Heart left ventricle (tissue), 13 donors: ENCODE data around the gene RALGPS1.

Source experiments
- CTCF ChIP-seq, 12 donors: fragments of 200-600 bp; sonication (generic) in 4 of 12; IDR thresholded peaks; one replicate each; pipeline versions ENCODE4 v1.5.0 to v1.8.0; 2018 to 2022; ENCODE audit warnings: antibody characterized with exemption in 12 of 12, mild to moderate bottlenecking in 5 of 12
- POLR2A ChIP-seq, 2 donors: fragments of 450-650 bp; IDR thresholded peaks; one replicate each; pipeline ENCODE4 v1.6.1; 2017; ENCODE audit warnings: antibody characterized with exemption in 2 of 2, mild to moderate bottlenecking in 2 of 2, moderate library complexity in 2 of 2
- donor health status: ischemic (EF 13 %, LVEDD 7.1; RV severe dilation, severe dysfunction).
- donor health status: DM: no; HTN: yes; CAD: no.
- donor health status: DM: no; HTN: no; CAD: no.
- donor health status: ischemic (EF 25% LVEDD 6.9; RV normal size, moderate dysfunction).
- donor health status: ischemic (EF 25% LVEDD 5.7; RV mildly dilated, moderate dysfunction).
- donor health status: ischemic (EF 35%, LVEDD 5.7; RV mildly dilated, moderate dysfunction).
- donor health status: nonischemic (EF 11% LVEDD 7.7; RV severe dilation, severe dysfunction).
- donor health status: DM: yes; HTN: yes; CAD: no.
- donor health status: PGD.
- donor health status: ischemic (EF 29% LVEDD 5.4; RV normal size, mild dysfunction).
- donor health status: nonischemic (EF 23%, LVEDD 6.1; RV moderate dilation, normal function).

DNA sequence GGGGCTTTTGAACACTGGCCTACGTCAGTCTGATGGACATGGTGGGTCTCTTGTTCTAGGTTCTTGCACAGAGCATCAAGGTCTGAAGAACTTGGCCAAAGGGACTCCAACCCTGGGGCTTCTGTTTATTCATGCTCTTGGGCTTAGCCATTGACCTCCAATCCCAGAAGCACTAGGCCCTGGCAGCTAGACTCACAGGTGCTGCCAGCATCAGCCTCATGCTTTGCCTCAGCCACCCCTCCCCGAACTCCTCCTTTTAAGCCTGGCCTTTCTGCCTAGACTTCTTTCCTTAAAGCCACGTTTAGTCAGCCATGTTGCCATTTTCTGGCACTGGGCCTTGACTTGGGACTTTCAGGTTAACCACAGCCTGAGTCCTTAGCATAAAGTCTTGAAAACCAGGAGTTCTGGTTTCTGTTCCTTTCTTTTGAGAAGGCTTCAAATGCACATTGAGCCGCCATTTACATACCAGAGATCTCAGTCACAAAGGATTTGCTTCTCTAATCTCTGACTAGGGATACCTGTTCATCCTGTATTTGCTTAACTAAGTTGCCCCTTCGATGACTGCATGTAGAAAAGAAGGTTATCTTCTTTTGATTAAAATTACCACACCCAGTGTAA lies 153.1 kb downstream of the RALGPS1 start:
- TF ChIP-seq CTCF (IDR thresholded peaks at IDR 0.05) (no peak), POLR2A (IDR thresholded peaks at IDR 0.05) (no peak)
